PC-3 (cell line): ENCODE measurements around the gene PHETA1. TPM values are rescaled to one million over a fixed set of nuclear protein-coding genes. Genes with fewer than 3 reads are reported as not detected.

Experiments
- ATAC-seq: fragments of 200-7000 bp; cut with Tn5 transposase; 2 replicates; pipeline ENCODE4 v1.9.1; 2020; ENCODE audit warnings: mild to moderate bottlenecking, moderate library complexity
- BruUV-seq: library from RNA; stranded (reverse); fragments of 400-500 nt; replicated peaks from 2 replicates; lab custom pipeline; 2021; lab: Mats Ljungman, UMichigan
- CTCF ChIA-PET: fragments of 300-600 bp; sonication (Branson Sonifier 250); formaldehyde crosslinking; loops from one replicate; lab custom pipeline; 2022; ENCODE audit warnings: antibody characterized with exemption; lab: Charles Lee
- POLR2A ChIA-PET: fragments of 300-600 bp; sonication (Branson Sonifier 250); formaldehyde crosslinking; loops from one replicate; lab custom pipeline; 2022; ENCODE audit warnings: antibody characterized with exemption; ENCODE audit not compliant: unreplicated experiment; lab: Charles Lee
- DNase-seq: peaks from one replicate; pipeline ENCODE4 v3.0.0-alpha.2; 2015
- H2AFZ ChIP-seq: fragments of 300-600 bp; sonication (generic); 2 replicates; pipeline ENCODE4 v1.6.0; 2016; ENCODE audit warnings: antibody characterized with exemption, low read length
- H3F3A ChIP-seq: fragments of 300-600 bp; sonication (generic); one replicate; pipeline ENCODE4 v1.6.0; 2017; ENCODE audit warnings: antibody characterized with exemption, low read length, control low read depth, mild to moderate bottlenecking; ENCODE audit not compliant: unreplicated experiment
- H3K27ac ChIP-seq: fragments of 300-600 bp; sonication (generic); 2 replicates; pipeline ENCODE4 v1.5.1; 2016; ENCODE audit warnings: mild to moderate bottlenecking, low read length
- H3K27me3 ChIP-seq: fragments of 300-600 bp; sonication (generic); 2 replicates; pipeline ENCODE4 v1.6.1; 2016; ENCODE audit warnings: low read length, mixed read lengths
- H3K36me3 ChIP-seq: fragments of 300-600 bp; sonication (generic); 2 replicates; pipeline ENCODE4 v1.6.1; 2016; ENCODE audit warnings: low read depth, mixed run types, low read length, mixed read lengths
- H3K4me1 ChIP-seq: fragments of 300-600 bp; sonication (generic); 2 replicates; pipeline ENCODE4 v1.5.1; 2016; ENCODE audit warnings: low read length; ENCODE audit not compliant: insufficient read depth
- H3K4me2 ChIP-seq: fragments of 300-600 bp; sonication (generic); 2 replicates; pipeline ENCODE4 v1.6.0; 2016; ENCODE audit warnings: low read length
- H3K4me3 ChIP-seq: fragments of 300-600 bp; sonication (generic); 2 replicates; pipeline ENCODE4 v1.5.1; 2016; ENCODE audit warnings: mild to moderate bottlenecking, low read length, mixed read lengths
- H3K79me2 ChIP-seq: fragments of 300-600 bp; sonication (generic); 2 replicates; pipeline ENCODE4 v1.6.1; 2017; ENCODE audit warnings: low read length, mixed read lengths
- H3K9ac ChIP-seq: fragments of 300-600 bp; sonication (generic); 2 replicates; pipeline ENCODE4 v1.6.0; 2016; ENCODE audit warnings: mild to moderate bottlenecking, low read length
- H3K9me2 ChIP-seq: fragments of 300-600 bp; sonication (generic); replicated peaks from 2 replicates; pipeline ENCODE4 v1.6.1; 2016; ENCODE audit warnings: mixed run types, low read length, mixed read lengths
- H3K9me3 ChIP-seq: fragments of 300-600 bp; sonication (generic); 2 replicates; pipeline ENCODE4 v1.6.1; 2016; ENCODE audit warnings: low read length, mixed read lengths
- H4K20me1 ChIP-seq: fragments of 300-600 bp; sonication (generic); 2 replicates; pipeline ENCODE4 v1.6.1; 2016; ENCODE audit warnings: low read length, mixed read lengths
- EZH2 ChIP-seq: fragments of 300-600 bp; sonication (generic); IDR thresholded peaks from one replicate; pipeline ENCODE4 v1.6.1; 2017; ENCODE audit warnings: antibody characterized with exemption, mild to moderate bottlenecking, low read length; ENCODE audit not compliant: unreplicated experiment
- EZH2phosphoT487 ChIP-seq: fragments of 300-600 bp; sonication (generic); IDR thresholded peaks from 2 replicates; pipeline ENCODE4 v1.6.1; 2018; ENCODE audit warnings: mild to moderate bottlenecking, antibody characterized with exemption, low read length, borderline replicate concordance
- intact Hi-C: fragments of 100-400 bp; cut with micrococcal nuclease; formaldehyde crosslinking; loops from 2 replicates; pipeline ENCODE4 v1.9.0; 2023
- total RNA-seq: library from RNA; depleted of rRNA; stranded (reverse); fragments of >200 nt; gene quantifications from 2 replicates; pipeline ENCODE4 v1.2.3, GENCODE V29; 2014
- TF ChIP-seq, protein P1 (sequence below): fragments of 300-600 bp; sonication (generic); conservative IDR thresholded peaks from 2 replicates; pipeline ENCODE4 v1.5.1; 2017; ENCODE audit warnings: antibody characterized with exemption, low read depth, mild to moderate bottlenecking, low read length

PHETA1 gene
- total RNA-seq, 1 experiment from 2014 or later, result 18.6 TPM

DNA sequence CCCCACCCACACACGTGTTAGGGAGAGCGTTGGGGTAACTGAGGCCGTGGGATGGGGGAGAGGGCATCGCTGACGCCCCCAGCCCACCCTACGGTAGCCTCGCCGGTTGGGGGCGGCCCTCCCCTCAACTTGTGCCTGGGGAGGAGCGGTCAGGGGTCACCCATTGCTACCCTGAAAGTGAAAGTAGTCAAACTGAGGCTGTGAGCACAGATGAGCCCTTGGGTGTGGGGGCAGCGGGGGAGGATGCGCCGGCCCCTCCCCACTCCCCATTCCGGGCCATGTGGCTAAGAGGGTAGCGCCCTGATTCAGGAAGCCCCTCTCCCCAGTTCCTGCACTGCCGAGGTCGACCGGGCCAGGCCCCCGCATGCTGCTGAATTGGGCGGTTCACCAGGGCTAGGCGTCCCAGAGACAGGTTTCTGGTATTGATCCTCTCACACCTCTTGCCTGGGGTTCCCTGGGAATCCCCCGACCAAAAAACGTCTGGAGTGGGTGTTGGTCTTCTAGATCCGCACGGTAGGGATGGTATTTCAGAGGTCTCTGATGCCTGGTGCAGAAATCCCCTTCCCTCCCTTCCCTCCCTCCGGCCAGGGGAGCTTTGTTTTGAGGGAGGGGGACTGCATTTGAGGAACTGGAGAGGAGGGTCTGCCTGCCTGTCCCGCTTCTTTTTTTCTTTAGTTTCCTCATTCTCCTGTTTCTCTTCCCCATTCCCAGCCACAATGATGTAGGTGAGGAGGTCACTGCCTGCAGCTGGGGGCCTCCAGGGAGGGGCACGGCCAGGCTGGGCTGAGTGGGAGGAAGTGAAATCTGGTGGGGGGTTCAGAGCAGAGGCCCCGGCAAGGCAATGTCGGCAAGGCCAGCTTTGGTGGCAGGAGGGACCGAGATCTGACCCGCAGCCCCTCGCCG is 37.8 kb upstream of the PHETA1 start:
- POLR2A ChIA-PET, result no interaction called here
- TF ChIP-seq, protein P1, sequence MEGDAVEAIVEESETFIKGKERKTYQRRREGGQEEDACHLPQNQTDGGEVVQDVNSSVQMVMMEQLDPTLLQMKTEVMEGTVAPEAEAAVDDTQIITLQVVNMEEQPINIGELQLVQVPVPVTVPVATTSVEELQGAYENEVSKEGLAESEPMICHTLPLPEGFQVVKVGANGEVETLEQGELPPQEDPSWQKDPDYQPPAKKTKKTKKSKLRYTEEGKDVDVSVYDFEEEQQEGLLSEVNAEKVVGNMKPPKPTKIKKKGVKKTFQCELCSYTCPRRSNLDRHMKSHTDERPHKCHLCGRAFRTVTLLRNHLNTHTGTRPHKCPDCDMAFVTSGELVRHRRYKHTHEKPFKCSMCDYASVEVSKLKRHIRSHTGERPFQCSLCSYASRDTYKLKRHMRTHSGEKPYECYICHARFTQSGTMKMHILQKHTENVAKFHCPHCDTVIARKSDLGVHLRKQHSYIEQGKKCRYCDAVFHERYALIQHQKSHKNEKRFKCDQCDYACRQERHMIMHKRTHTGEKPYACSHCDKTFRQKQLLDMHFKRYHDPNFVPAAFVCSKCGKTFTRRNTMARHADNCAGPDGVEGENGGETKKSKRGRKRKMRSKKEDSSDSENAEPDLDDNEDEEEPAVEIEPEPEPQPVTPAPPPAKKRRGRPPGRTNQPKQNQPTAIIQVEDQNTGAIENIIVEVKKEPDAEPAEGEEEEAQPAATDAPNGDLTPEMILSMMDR, result no peak
- TF ChIP-seq EZH2phosphoT487 (no peak), EZH2 (no peak)

DNA sequence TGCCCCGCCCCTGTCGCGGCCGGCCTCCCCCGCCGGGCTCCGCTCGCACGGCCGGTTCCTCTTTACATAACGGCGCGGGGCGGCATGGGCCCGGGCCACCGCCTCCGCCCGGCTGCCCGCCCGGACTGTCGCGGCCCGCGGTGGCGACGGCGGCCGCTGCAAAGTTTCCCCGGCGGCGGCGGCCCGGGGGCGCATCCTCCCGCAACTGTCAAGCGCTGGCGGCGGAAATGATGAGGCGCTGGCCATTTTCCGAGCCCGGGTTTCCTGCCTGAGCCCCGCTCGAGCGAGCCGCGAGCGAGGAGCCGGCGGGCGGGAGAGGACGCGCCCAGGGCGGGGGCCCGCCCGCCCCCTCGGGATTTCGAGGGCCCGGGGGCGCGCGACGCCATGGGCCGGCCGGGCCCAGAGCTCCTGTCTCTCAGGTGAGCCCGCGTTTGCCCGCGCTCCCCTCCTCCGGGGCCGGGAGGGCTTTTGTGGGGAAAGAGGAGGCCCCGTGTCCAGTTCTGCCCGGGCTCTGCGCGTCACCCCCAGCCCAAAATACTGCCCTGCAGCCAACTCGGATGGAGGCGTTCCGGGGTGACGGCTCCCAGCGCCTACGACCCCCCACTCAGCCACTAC is 37.1 kb upstream of the PHETA1 start, which contains the start of gene SH2B3:
SH2B3 (plus strand) TSS at position 65 of the 615 bp plus-strand sequence. CDS start 12,223 bp downstream, outside the sequence.
- no peaks in the 10 kb centered on the region for H3K36me3 ChIP-seq
- intact Hi-C loops, result no loop called here
- H2AFZ ChIP-seq, result peak within 1 kb of the TSS; percentile 80
- no peaks in the 10 kb centered on the region for H3K27me3 ChIP-seq
- peak within 1 kb of the TSS; percentile 82 for H3K9ac ChIP-seq
- ATAC-seq (peak; percentile 38), DNase-seq (peak; percentile 75)
- no peaks in the 10 kb centered on the region for H3K9me3 ChIP-seq
- ChIA-PET POLR2A (no interaction called here), CTCF (no interaction called here)
- no TSS peak for BruUV-seq
- H3K79me2 ChIP-seq, result peaks cover 38% of the 10 kb centered on the region
- H4K20me1 ChIP-seq, result no peaks in the 10 kb centered on the region
- H3K4me2 ChIP-seq, result peak within 1 kb of the TSS; percentile 98
- peak within 1 kb of the TSS; percentile 91 for H3K4me3 ChIP-seq
- H3K9me2 ChIP-seq, result no peaks in the 10 kb centered on the region
- TF ChIP-seq EZH2phosphoT487 (no peak), EZH2 (no peak)
- TF ChIP-seq, protein P1, result no peak
- no peak within 1 kb of the TSS for H3K27ac ChIP-seq
- peaks cover 10% of the 10 kb centered on the region; the same call in 1 of the 2 replicates for H3K4me1 ChIP-seq
- H3F3A ChIP-seq, result no peaks in the 10 kb centered on the region

More for the DNA sequence above, 37.8 kb upstream of the PHETA1 start:
- H3K9me3 ChIP-seq, result no peaks in the 10 kb centered on the region
- no peak overlapping the region for H3K27ac ChIP-seq
- CTCF ChIA-PET, result no interaction called here
- H4K20me1 ChIP-seq, result no peaks in the 10 kb centered on the region
- H3K36me3 ChIP-seq, result no peaks in the 10 kb centered on the region
- peak overlapping the region; percentile 91 for H3K4me3 ChIP-seq
- peak overlapping the region; percentile 98 for H3K4me2 ChIP-seq
- peak overlapping the region; percentile 82 for H3K9ac ChIP-seq
- H3K4me1 ChIP-seq, result peaks cover 10% of the 10 kb centered on the region; the same call in 1 of the 2 replicates
- intact Hi-C loops, result no loop called here
- no peaks in the 10 kb centered on the region for H3K27me3 ChIP-seq
- H3K79me2 ChIP-seq, result peaks cover 40% of the 10 kb centered on the region
- H2AFZ ChIP-seq, result peak overlapping the region; percentile 80
- H3F3A ChIP-seq, result no peaks in the 10 kb centered on the region
- no peak for DNase-seq
- no peaks in the 10 kb centered on the region for H3K9me2 ChIP-seq
- no peak for ATAC-seq
- BruUV-seq, result TSS peak; percentile 51
